A673 (cell line): ENCODE measurements around the gene PI16. TPM values are rescaled to one million over a fixed set of nuclear protein-coding genes. Genes with fewer than 3 reads are reported as not detected.
"Not testable (repeated sequence)": the region's sequence is repeated elsewhere in the genome, so short reads cannot be mapped to it uniquely, and the experiment has no call there.

ENCODE experiments used
- BruUV-seq: library from RNA; stranded (reverse); fragments of 400-500 nt; replicated peaks from 2 replicates; lab custom pipeline; 2021; lab: Mats Ljungman, UMichigan
- CTCF ChIA-PET: fragments of 300-600 bp; sonication (Branson Sonifier 250); formaldehyde crosslinking; loops from one replicate; lab custom pipeline; 2022; ENCODE audit warnings: antibody characterized with exemption; lab: Charles Lee
- POLR2A ChIA-PET: fragments of 300-600 bp; sonication (Branson Sonifier 250); formaldehyde crosslinking; loops from one replicate; lab custom pipeline; 2022; ENCODE audit warnings: antibody characterized with exemption; ENCODE audit not compliant: low non-redundant PET; lab: Charles Lee
- DNase-seq: peaks from one replicate; pipeline ENCODE4 v3.0.0-alpha.2; 2015; ENCODE audit warnings: low spot score
- H3K27ac ChIP-seq: fragments of 200-600 bp; sonication (generic); 2 replicates; pipeline ENCODE4 v1.5.1; 2016; ENCODE audit warnings: mixed run types, low read depth, mild to moderate bottlenecking, mixed read lengths, antibody characterized with exemption, low read length; ENCODE audit not compliant: poor library complexity, severe bottlenecking
- H3K27me3 ChIP-seq: fragments of 200-600 bp; sonication (generic); replicated peaks from 2 replicates; pipeline ENCODE4 v1.6.1; 2017; ENCODE audit warnings: mixed run types, low read depth, mild to moderate bottlenecking, mixed read lengths, antibody characterized with exemption, low read length; ENCODE audit not compliant: insufficient read depth, poor library complexity
- H3K36me3 ChIP-seq: fragments of 200-600 bp; sonication (generic); 2 replicates; pipeline ENCODE4 v1.6.1; 2016; ENCODE audit warnings: mixed run types, mild to moderate bottlenecking, mixed read lengths, antibody characterized with exemption, low read length; ENCODE audit not compliant: insufficient read depth, poor library complexity, severe bottlenecking
- H3K4me1 ChIP-seq: fragments of 200-600 bp; sonication (generic); 2 replicates; pipeline ENCODE4 v1.6.1; 2017; ENCODE audit warnings: mixed run types, mild to moderate bottlenecking, mixed read lengths, antibody characterized with exemption, low read length; ENCODE audit not compliant: insufficient read depth, poor library complexity, severe bottlenecking
- H3K4me3 ChIP-seq: fragments of 200-600 bp; sonication (generic); 2 replicates; pipeline ENCODE4 v1.5.1; 2016; ENCODE audit warnings: low read depth, mixed run types, mild to moderate bottlenecking, mixed read lengths, low read length; ENCODE audit not compliant: poor library complexity, severe bottlenecking
- H3K9me3 ChIP-seq: fragments of 200-600 bp; sonication (generic); 2 replicates; pipeline ENCODE4 v1.6.1; 2016; ENCODE audit warnings: mixed run types, low read depth, mild to moderate bottlenecking, mixed read lengths, antibody characterized with exemption, low read length; ENCODE audit not compliant: poor library complexity, severe bottlenecking
- EZH2 ChIP-seq: fragments of 200-600 bp; sonication (generic); IDR thresholded peaks from 2 replicates; pipeline ENCODE4 v1.6.1; 2017; ENCODE audit warnings: borderline replicate concordance, low read depth, mild to moderate bottlenecking, mixed read lengths, antibody characterized with exemption, low read length; ENCODE audit not compliant: poor library complexity, severe bottlenecking
- intact Hi-C: fragments of 100-400 bp; cut with micrococcal nuclease; formaldehyde crosslinking; loops from one replicate; pipeline ENCODE4 v1.10.0; 2022; ENCODE audit not compliant: unreplicated experiment
- total RNA-seq: library from RNA; stranded (reverse); gene quantifications from 2 replicates; pipeline ENCODE4 v1.2.3, GENCODE V29; 2021
- TF ChIP-seq, protein P1 (sequence below): fragments of 300-800, 200-600 bp; sonication (generic); conservative IDR thresholded peaks from 2 replicates; pipeline ENCODE4 v1.5.1; 2017; ENCODE audit warnings: low read depth, mild to moderate bottlenecking, antibody characterized with exemption, low read length, moderate library complexity, mixed read lengths

PI16 gene
- total RNA-seq, 1 experiment from 2014 or later = not detected

DNA sequence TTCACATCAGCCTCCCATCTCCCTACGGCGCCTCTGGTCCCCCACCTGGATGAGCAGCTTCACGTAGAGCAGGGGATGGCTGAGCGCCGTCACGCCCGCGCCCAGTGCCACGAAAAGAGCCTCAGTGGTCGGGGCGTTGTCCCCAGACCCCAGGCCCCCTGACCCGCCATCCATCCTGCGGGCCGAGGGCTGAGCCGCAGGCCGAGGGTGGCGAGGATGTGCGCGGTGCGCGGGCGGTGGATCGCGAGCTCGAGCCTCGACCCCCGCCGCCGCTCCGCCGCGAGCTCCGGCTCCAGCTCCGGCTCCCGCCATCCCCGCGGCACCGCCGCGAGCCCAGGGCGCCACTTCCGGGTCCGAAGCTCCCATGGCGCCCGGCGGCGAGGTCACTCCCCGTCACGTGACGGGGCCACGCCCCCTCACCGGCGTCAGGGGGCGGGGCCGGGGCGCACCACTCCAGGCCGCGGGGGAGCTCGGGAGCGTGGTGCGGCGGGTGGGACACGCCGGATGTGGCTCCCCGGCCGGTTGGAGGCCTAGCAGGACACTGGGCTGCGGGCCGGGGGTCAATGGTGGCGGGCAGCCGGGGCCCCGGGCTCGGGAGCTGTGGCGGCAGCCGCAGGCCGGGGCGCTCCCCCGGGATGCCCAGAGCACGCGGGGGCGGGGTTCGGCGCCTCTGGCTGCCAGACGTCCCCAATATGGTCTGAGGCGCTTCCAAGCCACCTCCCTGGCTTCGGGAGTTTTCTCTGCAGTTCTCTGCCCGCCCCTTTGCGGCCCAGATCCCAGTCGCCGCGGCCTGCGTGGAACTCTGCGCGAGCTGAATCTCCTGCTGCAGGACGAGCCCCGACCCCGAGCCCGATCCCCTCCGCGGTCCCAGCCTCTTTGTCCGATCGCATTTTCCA lies 31.5 kb downstream of the PI16 start, which contains the start of gene MTCH1:
TSS of gene MTCH1 (minus strand) at position 389 of the 896 bp plus-strand sequence. CDS start at position 366, 23 bp downstream.
- no peaks in the 10 kb centered on the region for H3K27me3 ChIP-seq
- CTCF ChIA-PET = interaction anchor here (0.5 to 1.1 kb wide), 2 partner anchors 9 to 204 kb away, joined by 4 to 13 read pairs; no protein-coding TSS in a partner anchor
- DNase-seq = peak; percentile 91
- H3K9me3 ChIP-seq = no peaks in the 10 kb centered on the region
- TF ChIP-seq, protein P1, sequence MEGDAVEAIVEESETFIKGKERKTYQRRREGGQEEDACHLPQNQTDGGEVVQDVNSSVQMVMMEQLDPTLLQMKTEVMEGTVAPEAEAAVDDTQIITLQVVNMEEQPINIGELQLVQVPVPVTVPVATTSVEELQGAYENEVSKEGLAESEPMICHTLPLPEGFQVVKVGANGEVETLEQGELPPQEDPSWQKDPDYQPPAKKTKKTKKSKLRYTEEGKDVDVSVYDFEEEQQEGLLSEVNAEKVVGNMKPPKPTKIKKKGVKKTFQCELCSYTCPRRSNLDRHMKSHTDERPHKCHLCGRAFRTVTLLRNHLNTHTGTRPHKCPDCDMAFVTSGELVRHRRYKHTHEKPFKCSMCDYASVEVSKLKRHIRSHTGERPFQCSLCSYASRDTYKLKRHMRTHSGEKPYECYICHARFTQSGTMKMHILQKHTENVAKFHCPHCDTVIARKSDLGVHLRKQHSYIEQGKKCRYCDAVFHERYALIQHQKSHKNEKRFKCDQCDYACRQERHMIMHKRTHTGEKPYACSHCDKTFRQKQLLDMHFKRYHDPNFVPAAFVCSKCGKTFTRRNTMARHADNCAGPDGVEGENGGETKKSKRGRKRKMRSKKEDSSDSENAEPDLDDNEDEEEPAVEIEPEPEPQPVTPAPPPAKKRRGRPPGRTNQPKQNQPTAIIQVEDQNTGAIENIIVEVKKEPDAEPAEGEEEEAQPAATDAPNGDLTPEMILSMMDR = no peak
- no peak for TF ChIP-seq EZH2
- H3K27ac ChIP-seq = peak within 1 kb of the TSS; percentile 99
- POLR2A ChIA-PET = interaction anchor here (0.6 kb wide), 1 partner anchor 13 kb away, joined by 4 read pairs; no protein-coding TSS in a partner anchor
- BruUV-seq = no TSS peak
- peaks cover 14% of the 10 kb centered on the region for H3K4me1 ChIP-seq
- intact Hi-C loops = loop anchor here (1.0 kb wide), 1 partner anchor 101 kb away; the partner anchor contains the start of gene C6orf89
- no peaks in the 10 kb centered on the region for H3K36me3 ChIP-seq
- H3K4me3 ChIP-seq = peak within 1 kb of the TSS; percentile 99

DNA sequence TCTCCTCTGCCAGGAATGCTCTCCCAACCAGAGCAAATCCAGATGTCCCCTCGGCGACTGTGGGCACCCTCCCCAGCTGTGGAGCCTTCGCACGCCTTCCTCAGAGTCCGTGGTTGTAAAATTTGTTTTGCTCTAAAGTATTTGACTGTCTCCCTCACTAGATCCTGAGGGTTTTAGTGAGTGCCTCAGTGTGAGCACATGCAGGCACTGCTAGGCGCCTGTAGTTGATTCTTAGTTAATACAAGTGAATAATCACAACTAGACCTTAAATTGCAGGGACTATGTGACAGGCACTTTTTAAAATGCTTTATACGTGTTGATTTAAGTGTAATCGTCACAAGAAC lies 32.1 kb downstream of the PI16 start:
- Histone ChIP-seq H3K36me3 (no peaks in the 10 kb centered on the region), H3K27me3 (no peaks in the 10 kb centered on the region), H3K4me1 (peaks cover 14% of the 10 kb centered on the region), H3K4me3 (peak overlapping the region; percentile 99), H3K9me3 (no peaks in the 10 kb centered on the region), H3K27ac (peak overlapping the region; percentile 99)
- no peak for DNase-seq
- intact Hi-C loops = loop anchor here (1.0 kb wide), 1 partner anchor 101 kb away; the partner anchor contains the start of gene C6orf89
- CTCF ChIA-PET = no interaction called here
- POLR2A ChIA-PET = interaction anchor here (0.6 kb wide), 1 partner anchor 57 kb away, joined by 5 read pairs; no protein-coding TSS in a partner anchor
- no peak for TF ChIP-seq EZH2
- TF ChIP-seq, protein P1 = no peak
- BruUV-seq = no TSS peak

DNA sequence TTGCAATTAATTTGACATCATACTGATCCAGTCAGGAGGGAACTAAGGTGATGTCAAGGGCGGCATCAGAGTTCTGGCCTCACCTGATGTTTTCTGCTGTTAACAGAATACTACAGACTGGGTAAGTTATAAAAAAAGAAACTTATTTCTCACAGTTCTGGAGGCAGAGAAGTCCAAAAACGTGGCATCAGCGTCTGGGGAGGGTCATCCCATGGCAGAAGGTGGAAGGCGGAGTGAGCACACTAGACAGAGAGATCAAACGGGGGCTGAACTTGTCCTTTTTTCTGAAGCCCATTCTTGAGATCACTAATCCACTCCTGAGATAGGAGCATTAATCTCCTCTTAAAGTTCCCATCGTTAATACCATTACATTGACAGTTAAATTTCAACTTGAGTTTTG lies 34.7 kb downstream of the PI16 start:
- Histone ChIP-seq H3K9me3 (no peaks in the 10 kb centered on the region), H3K4me1 (peaks cover 7% of the 10 kb centered on the region), H3K4me3 (no peak overlapping the region), H3K36me3 (no peaks in the 10 kb centered on the region), H3K27me3 (no peaks in the 10 kb centered on the region), H3K27ac (no peak overlapping the region)
- ChIA-PET CTCF (no interaction called here), POLR2A (no interaction called here)
- TF ChIP-seq, protein P1 = no peak
- no peak for TF ChIP-seq EZH2
- no TSS peak for BruUV-seq
- intact Hi-C loops = no loop called here
- no peak for DNase-seq

DNA sequence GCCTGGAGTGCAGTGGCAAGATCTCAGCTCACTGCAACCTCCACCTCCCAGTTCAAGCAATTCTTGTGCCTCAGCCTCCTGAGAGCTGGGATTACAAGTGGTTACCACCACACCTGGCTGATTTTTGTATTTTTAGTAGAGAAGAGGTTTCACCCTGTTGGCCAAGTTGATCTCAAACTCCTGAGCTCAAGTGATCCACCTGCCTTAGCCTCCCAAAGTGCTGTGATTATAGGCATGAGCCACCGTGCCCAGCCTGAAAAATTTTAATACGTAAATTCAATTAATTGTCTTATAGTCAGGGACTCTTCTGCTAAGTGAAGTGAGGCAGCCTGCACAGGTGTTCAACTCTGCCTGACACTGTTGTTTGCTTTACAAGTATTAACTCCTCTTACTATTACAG lies 35.9 kb downstream of the PI16 start:
- H3K27me3 ChIP-seq, H3K4me3 ChIP-seq, intact Hi-C loops, H3K36me3 ChIP-seq, DNase-seq, H3K9me3 ChIP-seq, CTCF ChIA-PET, H3K27ac ChIP-seq, POLR2A ChIA-PET, BruUV-seq, H3K4me1 ChIP-seq: not testable (repeated sequence)
